K562 (cell line): ENCODE measurements around the gene SAMD8. TPM values are rescaled to one million over a fixed set of nuclear protein-coding genes. Genes with fewer than 3 reads are reported as not detected.

Source experiments
- ARID1B ChIP-seq: fragments of 450-650 bp; IDR thresholded peaks from 2 replicates; pipeline ENCODE4 v1.6.1; 2016; ENCODE audit warnings: antibody characterized with exemption, mild to moderate bottlenecking, inconsistent platforms
- ESRRA ChIP-seq: fragments of 450-650 bp; IDR thresholded peaks from 2 replicates; pipeline ENCODE4 v1.6.1; 2014; ENCODE audit warnings: low read depth, mild to moderate bottlenecking, moderate library complexity, borderline replicate concordance
- FUS ChIP-seq: fragments of 200-400 bp; formaldehyde crosslinking; optimal IDR thresholded peaks from 2 replicates; pipeline ENCODE3; 2017; ENCODE audit warnings: low read depth, low read length
- MAFF ChIP-seq: IDR thresholded peaks from 2 replicates; pipeline ENCODE4 v1.6.1; 2012; ENCODE audit warnings: low read length, improper control_type of control experiment
- MNT ChIP-seq, 2 experiments: fragments of 450-650 bp; conservative IDR thresholded peaks; 2 replicates each; pipeline ENCODE4 v1.6.1; 2017; ENCODE audit warnings: mild to moderate bottlenecking in 2 of 2, moderate library complexity in 2 of 2
- POLR2B ChIP-seq: fragments of 450-650 bp; IDR thresholded peaks from 2 replicates; pipeline ENCODE4 v1.6.1; 2018; ENCODE audit warnings: low read depth; ENCODE audit not compliant: partially characterized antibody
- SP1 ChIP-seq: sonication (generic); formaldehyde crosslinking; IDR thresholded peaks from 2 replicates; pipeline ENCODE4 v1.8.1; 2022; ENCODE audit warnings: mild to moderate bottlenecking, missing genetic modification reagents
- UBTF ChIP-seq, 2 experiments: IDR thresholded peaks; 2 replicates each; pipeline ENCODE4 v1.6.1; 2012; ENCODE audit warnings: improper control_type of control experiment in 2 of 2, low read depth in 2 of 2, low read length in 2 of 2, borderline replicate concordance in 1 of 2
- ZNF12 ChIP-seq: sonication (generic); formaldehyde crosslinking; IDR thresholded peaks from 2 replicates; pipeline ENCODE4 v1.4.0; 2020; ENCODE audit warnings: mild to moderate bottlenecking, missing genetic modification reagents
- ZNF263 ChIP-seq: sonication (generic); formaldehyde crosslinking; IDR thresholded peaks from 2 replicates; pipeline ENCODE4 v1.8.0; 2022; ENCODE audit warnings: mild to moderate bottlenecking, missing genetic modification reagents, borderline replicate concordance
- ZNF318 ChIP-seq, 2 experiments: fragments of 450-650 bp; IDR thresholded peaks; 2 replicates each; pipeline ENCODE4 v1.6.1; 2016; ENCODE audit warnings: mild to moderate bottlenecking in 2 of 2, borderline replicate concordance in 1 of 2, low read depth in 1 of 2, moderate library complexity in 1 of 2
- ZNF395 ChIP-seq: fragments of 200-800 bp; sonication (Bioruptor generic); IDR thresholded peaks from 2 replicates; pipeline ENCODE4 v1.6.1; 2017; ENCODE audit warnings: missing genetic modification characterization, missing compliant biosample characterization
- polyA plus RNA-seq, 8 experiments: library from polyadenylated mRNA; depleted of rRNA in 4 of 8; stranded (reverse) in 5 of 8; unstranded in 3 of 8; fragments of >200 nt; fragmentation: Nextera tagmentation in 2 of 8; fragmentation: Illumina TruSeq in 1 of 8; extraction: Ambion mirVana in 2 of 8; extraction: Trizol in 1 of 8; gene quantifications; 2 replicates each; pipeline versions ENCODE4 v1.2.1 to v1.2.3, GENCODE V29; 2011 to 2014; ENCODE audit warnings: inconsistent platforms in 1 of 8, missing spikeins in 1 of 8
- total RNA-seq, 7 experiments: library from RNA; depleted of rRNA in 6 of 7; stranded (reverse); fragments of >200 nt in 6 of 7; fragmentation: Illumina TruSeq in 2 of 7; extraction: Trizol in 2 of 7; gene quantifications; 2 replicates each; pipeline versions ENCODE4 v1.2.1 to v1.2.3, GENCODE V29; 2011 to 2021; ENCODE audit warnings: low replicate concordance in 1 of 7

Gene SAMD8
- total and polyA plus RNA-seq, 9 of the 15 experiments (the other 6 are each of a cell fraction or from before 2014, with no cell fraction given) = 2.7 to 16.1 (median 6.2) TPM

- TF ChIP-seq UBTF (IDR thresholded peaks at IDR 0.05; ENCODE audit: borderline replicate concordance in 1 of 2, low read depth in 2 of 2, low read length in 2 of 2) = 0 out of 4 replicates have a peak, but pooled peaks of 1 of the 2 experiments have one; percentile 59
- TF ChIP-seq MNT (conservative IDR thresholded peaks at IDR 0.05) = peak in 1 of 2 experiments; percentile 60; a peak in 2 of 4 replicates
- TF ChIP-seq ZNF395 = peak; percentile 75; the same call in 1 of the 2 replicates
- no peak for TF ChIP-seq FUS
- TF ChIP-seq MAFF = peak; percentile 89
- no peak for TF ChIP-seq SP1 (CRISPR knock-in tag)
- peak; percentile 56 for TF ChIP-seq POLR2B
- peak; percentile 66 for TF ChIP-seq ARID1B
- peak; percentile 49; the same call in 1 of the 2 replicates for TF ChIP-seq ESRRA
- 0 out of 2 replicates have a peak, but pooled peaks have one; percentile 20 for TF ChIP-seq ZNF12 (CRISPR knock-in tag)
- TF ChIP-seq ZNF318 (IDR thresholded peaks at IDR 0.05; ENCODE audit: borderline replicate concordance in 1 of 2, low read depth in 1 of 2) = peak in 1 of 2 experiments; percentile 45; a peak in 1 of 4 replicates
- no peak for TF ChIP-seq ZNF263 (CRISPR knock-in tag)
Observed at GRCh38 chr10:75108684-75109458, 2.6 kb upstream of the SAMD8 start (continued).
